ENCODE data around the gene ADSS1. TPM values are rescaled to one million over a fixed set of nuclear protein-coding genes. Genes with fewer than 3 reads are reported as not detected.
A peak's percentile ranks its signal among the peaks of the same experiment; 100 is the strongest.

ADSS1 gene
- total and polyA plus RNA-seq, 10 donors: 2.7 to 11.7 (median 5.1) TPM

DNA sequence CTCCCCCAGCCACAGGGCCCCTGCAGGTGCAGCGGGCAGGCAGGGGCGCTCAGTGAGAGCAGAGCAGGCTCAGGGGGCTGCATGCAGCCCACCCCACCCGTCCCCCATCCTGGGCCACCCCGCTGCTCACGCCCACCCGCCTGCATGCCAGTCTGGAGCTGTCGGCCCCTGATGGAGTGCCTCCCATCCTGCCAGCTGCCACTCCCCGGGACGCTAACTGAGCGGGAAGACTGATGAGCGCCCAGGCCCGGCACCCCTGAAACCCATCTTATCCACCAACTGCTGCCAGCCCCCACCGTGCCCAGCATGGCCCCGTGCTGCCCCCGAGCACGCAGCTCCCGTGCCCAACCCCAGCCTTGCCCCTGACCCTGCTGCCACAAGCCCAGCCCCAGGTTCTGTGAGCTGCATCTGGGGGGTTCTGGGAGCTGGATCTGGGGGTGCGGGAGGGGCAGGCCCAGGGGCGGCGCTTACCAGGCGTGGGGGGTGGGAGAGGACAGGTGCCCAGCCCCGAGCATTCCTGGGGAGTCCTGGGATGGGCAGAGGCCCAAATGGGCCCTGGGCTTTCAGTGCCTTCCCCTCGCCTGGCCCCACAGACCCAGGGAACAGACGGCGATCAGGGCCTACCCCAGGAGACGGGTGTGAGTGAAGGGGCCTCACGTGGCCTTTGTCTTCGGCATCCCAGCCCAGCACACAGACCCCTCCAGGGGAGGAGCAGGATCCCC is 58.2 kb downstream of the ADSS1 start:
- H3K36me3 ChIP-seq: peaks cover 0 to 93% (median 18%) of the 10 kb centered on the region in 6 donors
- 89 to 96% (median 94%) methylated on average over 10 to 28 of the region's 28 CpGs for WGBS, 5 donors
- TF ChIP-seq, protein P1, sequence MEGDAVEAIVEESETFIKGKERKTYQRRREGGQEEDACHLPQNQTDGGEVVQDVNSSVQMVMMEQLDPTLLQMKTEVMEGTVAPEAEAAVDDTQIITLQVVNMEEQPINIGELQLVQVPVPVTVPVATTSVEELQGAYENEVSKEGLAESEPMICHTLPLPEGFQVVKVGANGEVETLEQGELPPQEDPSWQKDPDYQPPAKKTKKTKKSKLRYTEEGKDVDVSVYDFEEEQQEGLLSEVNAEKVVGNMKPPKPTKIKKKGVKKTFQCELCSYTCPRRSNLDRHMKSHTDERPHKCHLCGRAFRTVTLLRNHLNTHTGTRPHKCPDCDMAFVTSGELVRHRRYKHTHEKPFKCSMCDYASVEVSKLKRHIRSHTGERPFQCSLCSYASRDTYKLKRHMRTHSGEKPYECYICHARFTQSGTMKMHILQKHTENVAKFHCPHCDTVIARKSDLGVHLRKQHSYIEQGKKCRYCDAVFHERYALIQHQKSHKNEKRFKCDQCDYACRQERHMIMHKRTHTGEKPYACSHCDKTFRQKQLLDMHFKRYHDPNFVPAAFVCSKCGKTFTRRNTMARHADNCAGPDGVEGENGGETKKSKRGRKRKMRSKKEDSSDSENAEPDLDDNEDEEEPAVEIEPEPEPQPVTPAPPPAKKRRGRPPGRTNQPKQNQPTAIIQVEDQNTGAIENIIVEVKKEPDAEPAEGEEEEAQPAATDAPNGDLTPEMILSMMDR (IDR thresholded peaks at IDR 0.05 in 8 of 11, conservative IDR thresholded peaks at IDR 0.05 in 3 of 11): no peak
- no peak for TF ChIP-seq POLR2A (IDR thresholded peaks at IDR 0.05)
- no peak for TF ChIP-seq POLR2AphosphoS5 (IDR thresholded peaks at IDR 0.05)
- intact Hi-C loops (cut with DNase I; ENCODE audit: low total_unique reads): no loop called here
- no peaks in the 10 kb centered on the region for H3K9me3 ChIP-seq
- H3K4me1 ChIP-seq: peaks cover 8 to 46% (median 28%) of the 10 kb centered on the region in 6 donors
- no peak overlapping the region for H3K27ac ChIP-seq
- no peak overlapping the region for H3K4me3 ChIP-seq
- H3K27me3 ChIP-seq (replicated peaks in 1 of 7): no peaks in the 10 kb centered on the region
- DNase-seq: no peak

DNA sequence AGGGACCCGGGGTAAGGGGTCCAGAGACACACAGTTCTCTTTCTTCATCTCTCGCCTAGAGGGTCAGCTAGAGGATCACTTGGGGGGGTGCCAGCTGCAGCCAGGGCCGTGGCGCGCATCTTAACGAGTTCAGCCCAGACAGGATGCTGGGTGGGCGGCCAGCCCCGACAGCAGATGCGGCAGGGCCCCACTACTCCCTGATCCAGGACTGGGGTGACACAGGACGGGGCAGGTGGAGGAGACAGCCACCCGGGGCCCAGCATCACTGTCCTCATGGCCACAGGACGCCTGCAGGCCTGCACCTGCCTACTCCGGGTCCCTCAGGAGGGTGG is 58.7 kb downstream of the ADSS1 start:
- H3K4me3 ChIP-seq: no peak overlapping the region
- no peaks in the 10 kb centered on the region for H3K9me3 ChIP-seq
- WGBS, 5 donors: 72 to 81% (median 79%) methylated on average over 4 to 13 of the region's 13 CpGs
- intact Hi-C loops (cut with DNase I; ENCODE audit: low total_unique reads): no loop called here
- H3K36me3 ChIP-seq: peaks cover 0 to 93% (median 16%) of the 10 kb centered on the region in 6 donors
- no peak for DNase-seq
- TF ChIP-seq, protein P1 (IDR thresholded peaks at IDR 0.05 in 8 of 11, conservative IDR thresholded peaks at IDR 0.05 in 3 of 11): no peak
- no peak for TF ChIP-seq POLR2AphosphoS5 (IDR thresholded peaks at IDR 0.05)
- no peak for TF ChIP-seq POLR2A (IDR thresholded peaks at IDR 0.05)
- H3K4me1 ChIP-seq: peaks cover 13 to 51% (median 33%) of the 10 kb centered on the region in 6 donors
- no peak overlapping the region for H3K27ac ChIP-seq
- no peaks in the 10 kb centered on the region for H3K27me3 ChIP-seq (replicated peaks in 1 of 7)

DNA sequence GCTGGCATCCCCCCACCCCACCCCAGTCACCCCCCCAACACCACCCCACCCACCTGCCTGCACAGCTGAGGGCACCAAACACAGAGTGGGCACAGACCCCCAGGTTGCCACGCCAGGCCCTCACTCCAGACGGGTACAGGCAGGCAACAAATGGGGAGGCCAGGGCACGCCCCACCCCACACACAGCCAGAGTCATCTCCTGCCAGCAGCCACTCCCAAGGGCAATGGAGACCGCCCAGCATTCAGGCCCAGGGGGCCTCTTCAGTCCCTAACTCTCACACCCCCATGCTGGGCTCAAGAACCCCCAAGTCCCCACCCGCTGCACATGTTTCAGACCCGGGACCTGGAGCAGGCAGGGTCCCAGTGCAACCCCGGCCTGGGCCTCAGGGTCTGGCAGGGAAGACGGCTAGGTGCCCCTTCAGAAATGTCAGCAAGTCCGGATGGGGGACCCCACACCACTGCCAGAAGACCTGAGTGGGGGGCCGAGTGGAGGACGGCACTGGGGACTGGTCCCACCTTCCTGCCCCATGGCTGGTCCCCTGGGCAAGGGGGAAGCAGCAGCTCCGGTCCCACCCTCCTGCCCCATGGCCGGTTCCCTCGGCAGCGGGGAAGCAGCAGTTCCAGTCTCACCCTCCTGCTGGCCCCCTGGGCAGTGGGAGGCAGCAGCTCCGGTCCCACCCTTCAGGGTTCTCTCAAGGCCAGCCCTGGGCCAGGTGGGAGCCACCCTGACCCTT is 59.6 kb downstream of the ADSS1 start:
- TF ChIP-seq POLR2A (IDR thresholded peaks at IDR 0.05): no peak
- TF ChIP-seq, protein P1 (IDR thresholded peaks at IDR 0.05 in 8 of 11, conservative IDR thresholded peaks at IDR 0.05 in 3 of 11): no peak
- no peak for TF ChIP-seq POLR2AphosphoS5 (IDR thresholded peaks at IDR 0.05)
- Histone ChIP-seq H3K27me3 (replicated peaks in 1 of 7) (no peaks in the 10 kb centered on the region), H3K4me1 (peaks cover 22 to 59% (median 42%) of the 10 kb centered on the region in 6 donors), H3K36me3 (peaks cover 0 to 93% (median 15%) of the 10 kb centered on the region in 6 donors), H3K4me3 (no peak overlapping the region), H3K9me3 (no peaks in the 10 kb centered on the region), H3K27ac (peak overlapping the region in 3 of 8 donors; percentile 9 to 75 (median 45))
- no peak for DNase-seq
- WGBS, 5 donors: 66 to 97% (median 90%) methylated on average over 8 to 16 of the region's 16 CpGs
- intact Hi-C loops (cut with DNase I; ENCODE audit: low total_unique reads): no loop called here

DNA sequence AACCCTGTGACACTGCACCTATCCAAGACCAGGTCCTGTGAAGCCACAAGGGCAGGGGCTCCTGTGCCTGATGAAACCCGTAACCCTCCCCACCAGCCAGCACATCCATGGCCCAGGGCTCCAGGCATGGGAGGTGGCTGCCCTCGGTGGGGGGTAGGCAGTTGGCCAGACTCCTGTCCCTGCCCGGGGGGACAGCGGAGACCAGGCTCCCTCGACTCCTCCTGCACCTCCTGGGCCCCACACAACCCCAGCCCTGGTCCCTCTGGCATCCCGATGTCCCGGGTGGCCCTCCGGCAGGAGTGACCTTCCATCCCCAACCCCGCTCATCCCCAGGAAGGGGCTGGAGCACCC is 60.2 kb downstream of the ADSS1 start:
- Histone ChIP-seq H3K27ac (peak overlapping the region in 3 of 8 donors; percentile 9 to 75 (median 45)), H3K4me1 (peaks cover 26 to 63% (median 48%) of the 10 kb centered on the region in 6 donors), H3K9me3 (no peaks in the 10 kb centered on the region), H3K4me3 (no peak overlapping the region), H3K27me3 (replicated peaks in 1 of 7) (no peaks in the 10 kb centered on the region), H3K36me3 (peaks cover 0 to 93% (median 15%) of the 10 kb centered on the region in 6 donors)
- 87 to 100% (median 91%) methylated on average over 1 to 9 of the region's 9 CpGs for WGBS, 5 donors
- TF ChIP-seq, protein P1 (IDR thresholded peaks at IDR 0.05 in 8 of 11, conservative IDR thresholded peaks at IDR 0.05 in 3 of 11): no peak
- TF ChIP-seq POLR2A (IDR thresholded peaks at IDR 0.05): no peak
- no peak for TF ChIP-seq POLR2AphosphoS5 (IDR thresholded peaks at IDR 0.05)
- intact Hi-C loops (cut with DNase I; ENCODE audit: low total_unique reads): no loop called here
- DNase-seq: no peak
